NCI-H510A treated with DMSO at 0.1 percent for 48 hours (cell line): Measurements from ENCODE around the gene DDX31.

Experiments used
- DNase-seq: peaks from one replicate; lab custom pipeline; 2025; lab: John Stamatoyannopoulos, UW

DDX31 gene

DNA sequence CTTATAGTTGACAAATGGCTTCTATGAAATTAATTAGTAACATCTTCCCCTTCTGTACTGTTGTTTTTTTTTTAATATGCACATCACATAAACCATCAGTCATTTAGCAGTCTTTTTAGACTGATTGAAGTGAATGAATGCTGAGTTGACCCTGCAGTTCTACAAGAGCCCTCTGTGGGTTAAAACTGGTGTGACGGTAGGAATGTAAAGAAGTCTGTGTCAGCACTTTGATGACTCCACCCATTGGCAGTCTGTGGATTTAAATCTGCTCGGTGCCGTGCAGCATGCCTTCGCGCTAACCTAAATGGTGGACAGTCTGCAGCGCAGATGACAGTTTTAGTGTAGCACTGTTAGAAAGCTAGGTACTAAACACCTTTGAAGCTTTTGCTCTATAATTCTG, 3.6 kb upstream of the DDX31 start:
- peak; percentile 7 for DNase-seq

DNA sequence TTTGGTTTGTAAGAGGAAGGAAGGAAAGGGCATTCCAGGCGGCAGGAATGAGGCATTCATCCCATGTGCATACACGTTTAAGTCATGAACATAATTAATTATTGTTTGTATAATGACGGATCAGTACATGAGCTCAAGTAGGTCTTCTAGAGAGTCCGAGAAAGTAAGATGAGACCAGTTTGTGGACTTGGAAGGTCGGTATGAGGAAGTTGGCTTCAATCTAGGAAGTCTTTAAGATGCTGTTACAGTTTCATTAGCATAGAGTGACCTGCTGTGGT, 2.6 kb upstream of the DDX31 start:
- no peak for DNase-seq

- DNase-seq: no peak
Observed at GRCh38 chr9:132671620-132672412, 2.0 kb upstream of the DDX31 start.

DNA sequence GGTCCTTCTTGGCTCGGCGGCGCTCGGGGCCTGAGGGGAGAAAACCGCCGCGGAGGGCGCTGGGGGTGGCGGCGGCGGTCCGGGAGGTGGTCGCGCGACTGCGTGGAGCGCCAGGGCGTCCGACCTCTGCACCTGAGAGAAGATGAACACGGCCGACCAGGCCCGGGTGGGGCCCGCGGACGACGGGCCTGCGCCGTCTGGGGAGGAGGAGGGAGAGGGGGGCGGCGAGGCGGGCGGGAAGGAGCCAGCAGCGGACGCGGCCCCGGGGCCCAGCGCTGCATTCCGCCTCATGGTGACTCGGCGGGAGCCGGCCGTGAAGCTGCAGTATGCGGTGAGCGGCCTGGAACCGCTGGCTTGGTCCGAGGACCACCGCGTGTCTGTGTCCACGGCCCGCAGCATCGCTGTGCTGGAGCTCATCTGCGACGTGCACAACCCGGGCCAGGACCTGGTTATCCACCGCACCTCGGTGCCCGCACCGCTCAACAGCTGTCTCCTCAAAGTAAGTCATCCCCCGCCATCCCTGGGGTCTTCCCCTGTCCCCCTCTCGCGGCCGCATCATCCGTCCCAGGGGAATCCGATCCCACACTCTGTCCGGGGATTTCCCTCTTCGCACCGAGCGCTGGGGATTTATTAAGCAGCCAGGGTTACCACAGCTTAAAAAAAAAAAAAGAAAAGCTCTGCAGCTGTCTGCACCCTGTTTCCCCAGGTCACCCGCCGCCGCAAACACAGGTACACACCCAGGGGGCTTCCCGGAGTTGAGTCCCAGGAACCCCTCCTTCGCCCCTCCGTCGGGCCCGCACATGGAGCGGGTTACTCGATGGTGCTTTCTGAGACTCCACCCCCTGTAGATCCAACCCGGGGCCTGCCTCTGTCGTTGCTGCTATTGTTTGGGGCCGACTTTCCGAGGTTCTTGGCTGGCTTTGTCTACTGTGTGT, 941 bp upstream of the DDX31 start, which contains the start of gene GTF3C4:
Gene GTF3C4, plus strand, starts transcription at position 8 of the 935 bp plus-strand sequence. Its CDS starts 135 bp downstream, at position 143.
- DNase-seq: peak; percentile 7

GRCh38 chr9:132669319-132669697, 475 bp downstream of the DDX31 start:
- DNase-seq: peak; percentile 44

DNA sequence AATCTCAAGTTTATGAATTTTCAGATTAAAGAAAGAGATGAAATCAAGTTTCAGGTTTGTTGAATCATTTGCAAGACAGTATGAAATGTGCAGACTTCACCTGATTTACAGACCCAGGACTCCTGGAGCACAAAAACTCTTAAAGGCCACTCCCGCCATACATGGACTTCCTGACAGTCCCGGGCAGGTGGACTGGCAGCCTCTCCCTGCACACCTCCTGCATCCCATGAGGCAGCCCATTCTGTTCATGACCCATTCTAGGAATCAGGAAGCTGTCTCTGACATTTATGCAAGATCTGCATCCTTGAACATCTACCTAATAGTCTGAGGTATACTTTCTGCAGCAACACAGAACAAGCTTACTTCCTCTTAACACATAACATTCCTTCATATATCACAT, 5.9 kb downstream of the DDX31 start:
- no peak for DNase-seq

GRCh38 chr9:132663117-132663516, 6.7 kb downstream of the DDX31 start:
- DNase-seq: no peak

DNA sequence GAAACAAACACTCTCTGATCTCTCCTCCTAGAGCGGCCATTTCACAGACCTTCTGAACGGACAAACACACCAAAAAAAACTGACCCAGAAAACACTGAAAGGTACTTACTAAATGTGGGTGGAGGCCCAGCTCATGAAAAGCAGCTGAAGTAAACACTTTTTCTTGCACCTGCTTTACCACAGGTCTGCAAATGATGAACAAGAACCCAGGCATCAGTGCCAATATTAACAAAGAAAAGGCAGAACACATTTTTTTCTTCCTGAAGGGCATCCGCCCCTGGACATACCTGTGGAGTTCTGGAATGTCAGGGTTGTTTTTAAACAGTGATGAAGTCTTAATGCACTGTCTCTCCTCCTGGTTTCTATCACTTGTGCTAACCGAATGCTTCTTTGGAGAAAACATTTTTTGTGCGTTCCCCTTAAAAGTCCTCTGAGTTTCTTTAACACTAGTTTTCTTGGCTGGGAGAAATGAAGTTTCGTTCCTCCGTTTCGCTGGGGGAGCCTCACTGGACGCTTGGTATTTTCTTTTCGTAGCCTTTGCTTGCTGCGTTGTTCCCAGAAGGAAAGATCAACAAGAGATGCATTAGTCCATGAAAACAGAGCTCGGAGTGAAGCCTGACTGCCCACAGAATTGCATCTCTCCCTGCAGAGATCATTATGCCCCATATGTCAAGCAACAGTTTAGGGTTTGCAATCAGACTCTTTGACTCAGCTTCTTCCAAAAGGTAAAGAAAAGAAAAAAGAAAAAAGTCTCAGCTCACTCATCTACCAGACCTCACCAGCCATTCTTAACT, 7.4 kb downstream of the DDX31 start:
- DNase-seq: no peak

- DNase-seq: no peak
Observed at GRCh38 chr9:132656299-132656698, 13.5 kb downstream of the DDX31 start.

GRCh38 chr9:132651259-132651658, 18.5 kb downstream of the DDX31 start:
- peak; percentile 2 for DNase-seq

GRCh38 chr9:132648685-132649084, 21.1 kb downstream of the DDX31 start:
- DNase-seq: no peak

DNA sequence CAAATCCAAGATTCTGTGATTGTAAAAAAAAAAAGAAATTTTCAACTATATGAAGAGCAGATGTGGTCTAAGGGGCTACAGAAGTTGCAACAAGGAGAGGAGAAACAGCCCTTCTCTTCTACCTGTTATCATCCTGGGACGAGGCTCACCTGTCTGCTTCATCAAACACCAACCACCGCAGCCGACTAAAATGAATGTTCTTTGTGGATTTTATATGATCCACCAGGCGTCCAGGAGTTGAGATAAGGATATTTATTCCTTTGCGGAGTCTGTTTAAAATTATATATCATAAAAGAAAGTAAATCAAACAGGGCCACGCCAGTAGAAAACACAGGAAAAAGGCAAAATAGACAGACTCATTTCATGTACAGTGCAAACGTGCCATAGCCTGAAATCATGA, 21.5 kb downstream of the DDX31 start:
- no peak for DNase-seq

GRCh38 chr9:132647806-132648205, 22.0 kb downstream of the DDX31 start:
- no peak for DNase-seq

DNA sequence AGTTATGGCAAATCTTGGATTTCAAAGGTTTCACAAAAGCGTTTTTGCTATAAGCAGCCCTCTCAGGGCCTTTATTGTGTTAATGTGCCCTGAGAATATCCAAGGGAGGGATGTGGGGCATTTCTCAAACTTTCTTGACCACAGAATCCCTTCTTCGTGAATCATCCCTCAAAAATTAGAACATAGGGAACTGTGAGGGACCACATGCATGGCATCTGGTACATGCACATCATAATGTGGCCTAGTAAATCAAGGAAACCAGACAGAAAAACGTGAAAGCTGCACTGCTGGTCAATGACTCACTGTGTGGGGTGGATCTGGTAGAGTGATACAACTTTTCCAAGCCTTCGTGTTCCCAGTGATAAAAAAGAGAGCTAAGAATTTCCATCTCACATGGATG, 22.4 kb downstream of the DDX31 start:
- no peak for DNase-seq

- no peak for DNase-seq
Observed at GRCh38 chr9:132646726-132647125, 23.1 kb downstream of the DDX31 start.

GRCh38 chr9:132645711-132646110, 24.1 kb downstream of the DDX31 start:
- no peak for DNase-seq

- no peak for DNase-seq
Observed at GRCh38 chr9:132645306-132645705, 24.5 kb downstream of the DDX31 start.

GRCh38 chr9:132644251-132644650, 25.5 kb downstream of the DDX31 start:
- DNase-seq: no peak

DNA sequence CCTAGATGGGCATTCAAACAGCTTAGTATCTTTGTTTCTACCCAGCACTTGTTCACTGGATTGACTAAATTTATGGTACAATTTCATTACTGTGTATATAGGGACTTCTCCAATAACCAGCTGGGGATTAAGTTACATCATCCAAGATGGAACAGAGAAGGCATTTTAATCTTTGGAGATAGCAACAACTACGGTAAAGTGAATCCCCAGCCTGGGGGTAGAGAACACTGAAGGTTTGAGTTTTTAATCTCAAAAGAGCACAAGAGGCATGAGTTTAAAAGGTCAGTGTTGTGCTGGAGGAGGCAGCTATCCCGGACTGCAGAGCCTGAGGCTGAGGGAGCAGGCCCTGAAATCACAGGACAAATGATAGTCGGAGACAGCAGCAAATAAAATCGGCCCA, 28.6 kb downstream of the DDX31 start:
- no peak for DNase-seq

DNA sequence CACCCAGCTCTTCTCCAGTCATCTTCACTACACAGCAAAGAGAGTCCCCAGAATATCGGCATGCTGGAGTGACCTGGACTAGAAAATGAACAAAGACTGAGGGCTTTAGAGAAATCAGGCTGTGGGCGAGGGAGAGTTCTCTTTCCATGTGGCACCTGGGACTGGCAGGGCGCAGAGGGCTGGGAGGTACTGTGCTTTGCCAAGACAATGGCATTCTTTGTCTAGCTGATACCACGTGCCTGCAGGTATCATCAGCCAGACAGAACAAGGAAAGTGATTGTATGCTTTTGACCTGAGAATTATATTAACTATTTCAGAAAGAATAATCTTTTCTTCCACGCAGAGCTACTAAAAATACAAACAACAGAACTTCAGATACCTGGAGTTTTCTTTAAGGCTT, 30.5 kb downstream of the DDX31 start:
- no peak for DNase-seq

GRCh38 chr9:132638240-132638639, 31.5 kb downstream of the DDX31 start:
- no peak for DNase-seq

DNA sequence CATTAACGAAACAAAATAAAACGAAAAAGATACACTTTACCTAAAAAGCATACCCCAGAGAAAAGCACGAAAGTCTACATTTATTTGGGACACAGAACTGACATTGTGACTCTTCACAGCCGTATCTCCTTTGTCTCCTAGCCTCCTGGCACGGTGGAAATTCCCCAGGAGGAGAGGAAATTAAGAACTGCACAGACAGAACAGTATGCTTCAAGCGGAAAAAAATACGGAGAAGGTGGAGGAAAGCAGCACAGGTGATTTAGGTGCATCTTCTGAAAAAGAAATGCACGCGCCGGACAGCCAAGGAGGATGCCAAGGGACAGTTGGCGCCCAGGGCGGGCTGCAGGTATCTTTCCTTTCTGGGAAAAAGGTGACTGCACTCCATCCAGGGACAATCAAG, 32.0 kb downstream of the DDX31 start:
- no peak for DNase-seq
